ENCODE measurements around the gene TMEM217.
A peak's percentile ranks its signal among the peaks of the same experiment; 100 is the strongest.

The TMEM217 gene

DNA sequence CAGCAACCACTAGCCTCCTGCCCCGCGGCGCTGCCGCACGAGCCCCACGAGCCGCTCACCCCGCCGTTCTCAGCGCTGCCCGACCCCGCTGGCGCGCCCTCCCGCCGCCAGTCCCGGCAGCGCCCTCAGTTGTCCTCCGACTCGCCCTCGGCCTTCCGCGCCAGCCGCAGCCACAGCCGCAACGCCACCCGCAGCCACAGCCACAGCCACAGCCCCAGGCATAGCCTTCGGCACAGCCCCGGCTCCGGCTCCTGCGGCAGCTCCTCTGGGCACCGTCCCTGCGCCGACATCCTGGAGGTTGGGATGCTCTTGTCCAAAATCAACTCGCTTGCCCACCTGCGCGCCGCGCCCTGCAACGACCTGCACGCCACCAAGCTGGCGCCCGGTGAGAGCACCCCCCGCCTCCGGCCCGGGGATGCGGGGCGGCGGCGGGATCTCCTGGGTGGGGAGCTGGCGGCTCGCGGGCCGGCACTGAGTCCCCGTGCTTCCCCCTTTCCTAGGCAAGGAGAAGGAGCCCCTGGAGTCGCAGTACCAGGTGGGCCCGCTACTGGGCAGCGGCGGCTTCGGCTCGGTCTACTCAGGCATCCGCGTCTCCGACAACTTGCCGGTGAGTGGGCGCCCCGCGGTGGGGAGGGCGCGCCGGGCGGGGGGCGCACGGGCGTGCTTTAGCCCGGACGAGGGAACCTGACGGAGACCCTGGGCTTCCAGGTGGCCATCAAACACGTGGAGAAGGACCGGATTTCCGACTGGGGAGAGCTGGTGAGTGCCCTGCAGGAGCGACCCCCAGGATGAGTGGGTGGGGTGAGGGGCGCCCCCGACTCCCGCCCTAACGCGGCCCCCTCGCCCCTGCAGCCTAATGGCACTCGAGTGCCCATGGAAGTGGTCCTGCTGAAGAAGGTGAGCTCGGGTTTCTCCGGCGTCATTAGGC, 87.4 kb downstream of the TMEM217 start:
- POLR2A ChIA-PET = interaction anchor here (0.6 to 5.9 kb wide), 33 partner anchors 10 to 379 kb away, joined by 3 to 82 read pairs (median 6); partner anchors contain the start of gene MTCH1
- Histone ChIP-seq H3K4me1 (ENCODE audit: control insufficient read depth, insufficient read depth, low read length) (peaks cover 3% of the 10 kb centered on the region), H3K27ac (ENCODE audit: extremely low read depth, low read depth, low read length) (peak overlapping the region; percentile 94)
- TF ChIP-seq ZNF311 (tag by site-specific recombination; IDR thresholded peaks at IDR 0.05; ENCODE audit: borderline replicate concordance) (no peak), ZNF701 (tag by site-specific recombination; IDR thresholded peaks at IDR 0.05) (no peak), ZNF623 (tag by site-specific recombination; IDR thresholded peaks at IDR 0.05) (no peak), ZNF223 (tag by site-specific recombination; IDR thresholded peaks at IDR 0.05) (no peak), ZNF768 (tag by site-specific recombination; IDR thresholded peaks at IDR 0.05) (no peak), ZBTB17 (tag by site-specific recombination; IDR thresholded peaks at IDR 0.05) (no peak), ZNF341 (tag by site-specific recombination; IDR thresholded peaks at IDR 0.05; ENCODE audit: low read depth) (peak; percentile 50), KLF8 (tag by site-specific recombination; IDR thresholded peaks at IDR 0.05) (peak; percentile 63; the same call in 1 of the 2 replicates), ZNF433 (tag by site-specific recombination; IDR thresholded peaks at IDR 0.05; ENCODE audit: low read depth) (no peak), ZNF26 (tag by site-specific recombination; IDR thresholded peaks at IDR 0.05) (no peak), ZNF658 (tag by site-specific recombination; IDR thresholded peaks at IDR 0.05) (no peak), IKZF3 (tag by site-specific recombination; IDR thresholded peaks at IDR 0.05) (no peak), ZNF354C (tag by site-specific recombination; IDR thresholded peaks at IDR 0.05; ENCODE audit: borderline replicate concordance, low read depth) (no peak), ZEB2 (tag by site-specific recombination; IDR thresholded peaks at IDR 0.05) (peak; percentile 82), ZNF132 (tag by site-specific recombination; IDR thresholded peaks at IDR 0.05; ENCODE audit: borderline replicate concordance) (no peak), ZNF19 (tag by site-specific recombination; IDR thresholded peaks at IDR 0.05; ENCODE audit: low read depth) (no peak), ZNF544 (tag by site-specific recombination; IDR thresholded peaks at IDR 0.05) (no peak), WT1 (tag by site-specific recombination; IDR thresholded peaks at IDR 0.05) (no peak; the same call in 1 of the 2 replicates), ZBTB26 (tag by site-specific recombination; optimal IDR thresholded peaks at IDR 0.05) (peak; percentile 90)
- TF ChIP-seq, protein P1, sequence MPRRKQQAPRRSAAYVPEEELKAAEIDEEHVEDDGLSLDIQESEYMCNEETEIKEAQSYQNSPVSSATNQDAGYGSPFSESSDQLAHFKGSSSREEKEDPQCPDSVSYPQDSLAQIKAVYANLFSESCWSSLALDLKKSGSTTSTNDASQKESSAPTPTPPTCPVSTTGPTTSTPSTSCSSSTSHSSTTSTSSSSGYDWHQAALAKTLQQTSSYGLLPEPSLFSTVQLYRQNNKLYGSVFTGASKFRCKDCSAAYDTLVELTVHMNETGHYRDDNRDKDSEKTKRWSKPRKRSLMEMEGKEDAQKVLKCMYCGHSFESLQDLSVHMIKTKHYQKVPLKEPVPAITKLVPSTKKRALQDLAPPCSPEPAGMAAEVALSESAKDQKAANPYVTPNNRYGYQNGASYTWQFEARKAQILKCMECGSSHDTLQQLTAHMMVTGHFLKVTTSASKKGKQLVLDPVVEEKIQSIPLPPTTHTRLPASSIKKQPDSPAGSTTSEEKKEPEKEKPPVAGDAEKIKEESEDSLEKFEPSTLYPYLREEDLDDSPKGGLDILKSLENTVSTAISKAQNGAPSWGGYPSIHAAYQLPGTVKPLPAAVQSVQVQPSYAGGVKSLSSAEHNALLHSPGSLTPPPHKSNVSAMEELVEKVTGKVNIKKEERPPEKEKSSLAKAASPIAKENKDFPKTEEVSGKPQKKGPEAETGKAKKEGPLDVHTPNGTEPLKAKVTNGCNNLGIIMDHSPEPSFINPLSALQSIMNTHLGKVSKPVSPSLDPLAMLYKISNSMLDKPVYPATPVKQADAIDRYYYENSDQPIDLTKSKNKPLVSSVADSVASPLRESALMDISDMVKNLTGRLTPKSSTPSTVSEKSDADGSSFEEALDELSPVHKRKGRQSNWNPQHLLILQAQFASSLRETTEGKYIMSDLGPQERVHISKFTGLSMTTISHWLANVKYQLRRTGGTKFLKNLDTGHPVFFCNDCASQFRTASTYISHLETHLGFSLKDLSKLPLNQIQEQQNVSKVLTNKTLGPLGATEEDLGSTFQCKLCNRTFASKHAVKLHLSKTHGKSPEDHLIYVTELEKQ (tag by site-specific recombination; IDR thresholded peaks at IDR 0.05; ENCODE audit: borderline replicate concordance) = no peak
- TF ChIP-seq, protein P2, sequence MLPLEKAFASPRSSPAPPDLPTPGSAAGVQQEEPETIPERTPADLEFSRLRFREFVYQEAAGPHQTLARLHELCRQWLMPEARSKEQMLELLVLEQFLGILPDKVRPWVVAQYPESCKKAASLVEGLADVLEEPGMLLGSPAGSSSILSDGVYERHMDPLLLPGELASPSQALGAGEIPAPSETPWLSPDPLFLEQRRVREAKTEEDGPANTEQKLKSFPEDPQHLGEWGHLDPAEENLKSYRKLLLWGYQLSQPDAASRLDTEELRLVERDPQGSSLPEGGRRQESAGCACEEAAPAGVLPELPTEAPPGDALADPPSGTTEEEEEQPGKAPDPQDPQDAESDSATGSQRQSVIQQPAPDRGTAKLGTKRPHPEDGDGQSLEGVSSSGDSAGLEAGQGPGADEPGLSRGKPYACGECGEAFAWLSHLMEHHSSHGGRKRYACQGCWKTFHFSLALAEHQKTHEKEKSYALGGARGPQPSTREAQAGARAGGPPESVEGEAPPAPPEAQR (tag by site-specific recombination; IDR thresholded peaks at IDR 0.05) = no peak
- TF ChIP-seq, protein P3, sequence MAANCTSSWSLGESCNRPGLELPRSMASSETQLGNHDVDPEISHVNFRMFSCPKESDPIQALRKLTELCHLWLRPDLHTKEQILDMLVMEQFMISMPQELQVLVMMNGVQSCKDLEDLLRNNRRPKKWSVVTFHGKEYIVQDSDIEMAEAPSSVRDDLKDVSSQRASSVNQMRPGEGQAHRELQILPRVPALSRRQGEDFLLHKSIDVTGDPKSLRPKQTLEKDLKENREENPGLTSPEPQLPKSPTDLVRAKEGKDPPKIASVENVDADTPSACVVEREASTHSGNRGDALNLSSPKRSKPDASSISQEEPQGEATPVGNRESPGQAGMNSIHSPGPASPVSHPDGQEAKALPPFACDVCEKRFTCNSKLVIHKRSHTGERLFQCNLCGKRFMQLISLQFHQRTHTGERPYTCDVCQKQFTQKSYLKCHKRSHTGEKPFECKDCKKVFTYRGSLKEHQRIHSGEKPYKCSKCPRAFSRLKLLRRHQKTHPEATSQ (tag by site-specific recombination; IDR thresholded peaks at IDR 0.05) = no peak
- TF ChIP-seq, protein P4, sequence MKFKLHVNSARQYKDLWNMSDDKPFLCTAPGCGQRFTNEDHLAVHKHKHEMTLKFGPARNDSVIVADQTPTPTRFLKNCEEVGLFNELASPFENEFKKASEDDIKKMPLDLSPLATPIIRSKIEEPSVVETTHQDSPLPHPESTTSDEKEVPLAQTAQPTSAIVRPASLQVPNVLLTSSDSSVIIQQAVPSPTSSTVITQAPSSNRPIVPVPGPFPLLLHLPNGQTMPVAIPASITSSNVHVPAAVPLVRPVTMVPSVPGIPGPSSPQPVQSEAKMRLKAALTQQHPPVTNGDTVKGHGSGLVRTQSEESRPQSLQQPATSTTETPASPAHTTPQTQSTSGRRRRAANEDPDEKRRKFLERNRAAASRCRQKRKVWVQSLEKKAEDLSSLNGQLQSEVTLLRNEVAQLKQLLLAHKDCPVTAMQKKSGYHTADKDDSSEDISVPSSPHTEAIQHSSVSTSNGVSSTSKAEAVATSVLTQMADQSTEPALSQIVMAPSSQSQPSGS (tag by site-specific recombination; IDR thresholded peaks at IDR 0.05; ENCODE audit: low read depth) = no peak
- TF ChIP-seq, protein P5, sequence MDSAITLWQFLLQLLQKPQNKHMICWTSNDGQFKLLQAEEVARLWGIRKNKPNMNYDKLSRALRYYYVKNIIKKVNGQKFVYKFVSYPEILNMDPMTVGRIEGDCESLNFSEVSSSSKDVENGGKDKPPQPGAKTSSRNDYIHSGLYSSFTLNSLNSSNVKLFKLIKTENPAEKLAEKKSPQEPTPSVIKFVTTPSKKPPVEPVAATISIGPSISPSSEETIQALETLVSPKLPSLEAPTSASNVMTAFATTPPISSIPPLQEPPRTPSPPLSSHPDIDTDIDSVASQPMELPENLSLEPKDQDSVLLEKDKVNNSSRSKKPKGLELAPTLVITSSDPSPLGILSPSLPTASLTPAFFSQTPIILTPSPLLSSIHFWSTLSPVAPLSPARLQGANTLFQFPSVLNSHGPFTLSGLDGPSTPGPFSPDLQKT (IDR thresholded peaks at IDR 0.05; ENCODE audit: borderline replicate concordance, low read depth, low read length) = no peak

More for the DNA sequence above, 87.4 kb downstream of the TMEM217 start:
- H3K4me3 ChIP-seq (ENCODE audit: low read depth, low read length) = peak overlapping the region; percentile 97
- H3K9me3 ChIP-seq (ENCODE audit: control insufficient read depth, insufficient read depth, low read depth, low read length) = no peaks in the 10 kb centered on the region
- CTCF ChIA-PET = interaction anchor here (0.5 to 18.8 kb wide), 25 partner anchors 9 to 405 kb away, joined by 3 to 401 read pairs (median 7); partner anchors contain the start of gene C6orf89
- H3K36me3 ChIP-seq (ENCODE audit: control insufficient read depth in 2 of 2, insufficient read depth in 1 of 2, low read length in 2 of 2) = peaks cover 6 to 38% of the 10 kb centered on the region in 2 experiments; a peak in 1 of 3 replicates
